ENCODE measurements around the gene SOX4. TPM values are rescaled to one million over a fixed set of nuclear protein-coding genes. Genes with fewer than 3 reads are reported as not detected.

Gene SOX4
- total RNA-seq, 1 experiment from 2014 or later, result 77.3 TPM

DNA sequence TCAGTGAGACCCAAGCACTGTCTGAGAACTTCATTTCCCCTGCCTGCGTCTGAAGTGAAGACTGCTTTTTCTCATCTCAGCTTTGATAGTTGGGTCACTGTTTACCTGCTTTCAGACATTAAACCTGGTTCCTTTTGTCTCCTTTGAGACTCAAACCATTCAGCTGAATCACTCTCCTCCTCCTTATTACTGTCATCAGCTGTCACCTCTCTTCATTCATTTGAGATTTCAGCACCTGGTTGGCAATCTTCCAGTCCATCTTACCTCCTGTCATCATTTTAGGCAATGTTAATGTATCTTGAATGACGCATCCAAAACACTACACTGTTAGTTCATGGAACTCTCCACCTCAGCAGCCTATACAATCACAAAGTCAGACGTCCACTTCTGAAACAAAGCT is 34.3 kb upstream of the SOX4 start:
- H3K4me3 Mint-ChIP-seq (ENCODE audit: unreplicated experiment), result no peak overlapping the region
- CTCF ChIA-PET, result no interaction called here

DNA sequence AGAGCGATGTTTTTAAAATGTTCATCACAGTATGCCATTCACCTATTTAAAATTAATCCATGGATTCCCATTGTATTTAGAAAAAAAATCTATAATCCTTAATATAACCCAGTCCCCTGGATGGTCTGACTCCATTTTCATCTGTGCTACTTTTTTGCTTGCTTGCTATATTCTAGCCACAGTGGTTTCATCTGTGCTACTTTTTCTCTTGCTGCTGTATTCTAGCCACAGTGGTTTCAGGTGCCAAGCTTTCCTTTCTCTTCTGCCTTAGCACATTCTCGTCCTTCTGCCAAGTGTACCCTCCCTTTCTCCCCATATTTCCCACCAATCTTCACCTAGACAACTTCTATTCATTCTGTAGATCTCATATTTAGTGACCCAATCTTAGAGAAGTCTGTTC is 33.3 kb upstream of the SOX4 start:
- Histone ChIP-seq H3K9me3 (no peaks in the 10 kb centered on the region), H3K36me3 (ENCODE audit: control insufficient read depth, insufficient read depth, low read length) (no peaks in the 10 kb centered on the region), H3K27me3 (replicated peaks; ENCODE audit: control insufficient read depth, insufficient read depth, low read length) (no peaks in the 10 kb centered on the region), H3K4me3 (ENCODE audit: low read depth, low read length) (no peak overlapping the region), H3K4me1 (no peaks in the 10 kb centered on the region)
- H3K27ac Mint-ChIP-seq (ENCODE audit: unreplicated experiment), result no peak overlapping the region
- CTCF ChIA-PET, result no interaction called here
- DNase-seq, result no peak
- POLR2A ChIA-PET, result no interaction called here
- no peaks in the 10 kb centered on the region for H3K27me3 Mint-ChIP-seq (ENCODE audit: insufficient read depth, unreplicated experiment)
- TF ChIP-seq, protein P1, sequence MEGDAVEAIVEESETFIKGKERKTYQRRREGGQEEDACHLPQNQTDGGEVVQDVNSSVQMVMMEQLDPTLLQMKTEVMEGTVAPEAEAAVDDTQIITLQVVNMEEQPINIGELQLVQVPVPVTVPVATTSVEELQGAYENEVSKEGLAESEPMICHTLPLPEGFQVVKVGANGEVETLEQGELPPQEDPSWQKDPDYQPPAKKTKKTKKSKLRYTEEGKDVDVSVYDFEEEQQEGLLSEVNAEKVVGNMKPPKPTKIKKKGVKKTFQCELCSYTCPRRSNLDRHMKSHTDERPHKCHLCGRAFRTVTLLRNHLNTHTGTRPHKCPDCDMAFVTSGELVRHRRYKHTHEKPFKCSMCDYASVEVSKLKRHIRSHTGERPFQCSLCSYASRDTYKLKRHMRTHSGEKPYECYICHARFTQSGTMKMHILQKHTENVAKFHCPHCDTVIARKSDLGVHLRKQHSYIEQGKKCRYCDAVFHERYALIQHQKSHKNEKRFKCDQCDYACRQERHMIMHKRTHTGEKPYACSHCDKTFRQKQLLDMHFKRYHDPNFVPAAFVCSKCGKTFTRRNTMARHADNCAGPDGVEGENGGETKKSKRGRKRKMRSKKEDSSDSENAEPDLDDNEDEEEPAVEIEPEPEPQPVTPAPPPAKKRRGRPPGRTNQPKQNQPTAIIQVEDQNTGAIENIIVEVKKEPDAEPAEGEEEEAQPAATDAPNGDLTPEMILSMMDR (IDR thresholded peaks at IDR 0.05; ENCODE audit: insufficient read depth in 1 of 2, low read depth in 1 of 2, low read length in 1 of 2, severe bottlenecking in 1 of 2, unreplicated experiment in 1 of 2), result no peak
- H3K4me3 Mint-ChIP-seq (ENCODE audit: unreplicated experiment), result no peak overlapping the region
- no peaks in the 10 kb centered on the region for H3K36me3 Mint-ChIP-seq (ENCODE audit: insufficient read depth, unreplicated experiment)
- intact Hi-C loops (cut with micrococcal nuclease; ENCODE audit: unreplicated experiment), result no loop called here
- H3K9me3 Mint-ChIP-seq (ENCODE audit: unreplicated experiment), result no peaks in the 10 kb centered on the region
- no TSS peak for BruUV-seq (replicated peaks)
- no peaks in the 10 kb centered on the region for H3K4me1 Mint-ChIP-seq (ENCODE audit: low read depth, unreplicated experiment)

More for the DNA sequence above, 34.3 kb upstream of the SOX4 start:
- POLR2A ChIA-PET, result no interaction called here
- Mint-ChIP-seq H3K4me1 (ENCODE audit: low read depth, unreplicated experiment) (no peaks in the 10 kb centered on the region), H3K9me3 (ENCODE audit: unreplicated experiment) (no peaks in the 10 kb centered on the region), H3K27me3 (ENCODE audit: insufficient read depth, unreplicated experiment) (no peaks in the 10 kb centered on the region), H3K36me3 (ENCODE audit: insufficient read depth, unreplicated experiment) (no peaks in the 10 kb centered on the region), H3K27ac (ENCODE audit: unreplicated experiment) (no peak overlapping the region)
- TF ChIP-seq, protein P1 (IDR thresholded peaks at IDR 0.05; ENCODE audit: insufficient read depth in 1 of 2, low read depth in 1 of 2, low read length in 1 of 2, severe bottlenecking in 1 of 2, unreplicated experiment in 1 of 2), result no peak
- no peak for DNase-seq
- H3K36me3 ChIP-seq (ENCODE audit: control insufficient read depth, insufficient read depth, low read length), result no peaks in the 10 kb centered on the region
- no peaks in the 10 kb centered on the region for H3K27me3 ChIP-seq (replicated peaks; ENCODE audit: control insufficient read depth, insufficient read depth, low read length)
- no TSS peak for BruUV-seq (replicated peaks)
- no peaks in the 10 kb centered on the region for H3K9me3 ChIP-seq
- intact Hi-C loops (cut with micrococcal nuclease; ENCODE audit: unreplicated experiment), result no loop called here
- no peak overlapping the region for H3K4me3 ChIP-seq (ENCODE audit: low read depth, low read length)
- H3K4me1 ChIP-seq, result no peaks in the 10 kb centered on the region

DNA sequence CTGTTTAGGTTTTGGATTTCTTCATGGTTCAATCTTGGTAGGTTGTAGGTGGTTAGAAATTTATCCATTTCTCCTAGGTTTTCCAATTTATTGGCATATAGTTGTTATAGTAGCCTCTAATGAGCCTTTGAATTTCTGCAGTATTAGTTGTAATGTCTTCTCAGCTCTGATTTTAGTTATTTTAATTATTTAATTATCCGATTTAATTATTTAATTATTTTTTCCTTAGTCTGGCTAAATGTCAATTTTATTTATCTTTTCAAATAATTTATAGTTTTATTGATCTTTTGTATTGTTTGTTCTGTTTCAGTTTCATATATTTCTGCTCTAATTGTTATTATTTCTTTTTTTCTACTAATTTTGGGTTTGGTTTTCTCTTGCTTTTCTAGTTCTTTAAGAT is 28.1 kb upstream of the SOX4 start:
- Mint-ChIP-seq H3K9me3 (ENCODE audit: unreplicated experiment) (no peaks in the 10 kb centered on the region), H3K27ac (ENCODE audit: unreplicated experiment) (no peak overlapping the region), H3K36me3 (ENCODE audit: insufficient read depth, unreplicated experiment) (no peaks in the 10 kb centered on the region), H3K4me3 (ENCODE audit: unreplicated experiment) (no peak overlapping the region), H3K4me1 (ENCODE audit: low read depth, unreplicated experiment) (no peaks in the 10 kb centered on the region), H3K27me3 (ENCODE audit: insufficient read depth, unreplicated experiment) (no peaks in the 10 kb centered on the region)
- no peaks in the 10 kb centered on the region for H3K27me3 ChIP-seq (replicated peaks; ENCODE audit: control insufficient read depth, insufficient read depth, low read length)
- ChIA-PET CTCF (no interaction called here), POLR2A (no interaction called here)
- BruUV-seq (replicated peaks), result no TSS peak
- no peaks in the 10 kb centered on the region for H3K4me1 ChIP-seq
- H3K9me3 ChIP-seq, result no peaks in the 10 kb centered on the region
- intact Hi-C loops (cut with micrococcal nuclease; ENCODE audit: unreplicated experiment), result no loop called here
- DNase-seq, result no peak
- H3K4me3 ChIP-seq (ENCODE audit: low read depth, low read length), result no peak overlapping the region
- TF ChIP-seq, protein P1 (IDR thresholded peaks at IDR 0.05; ENCODE audit: insufficient read depth in 1 of 2, low read depth in 1 of 2, low read length in 1 of 2, severe bottlenecking in 1 of 2, unreplicated experiment in 1 of 2), result no peak
- H3K36me3 ChIP-seq (ENCODE audit: control insufficient read depth, insufficient read depth, low read length), result no peaks in the 10 kb centered on the region

All from Caco-2 (cell line).